Activated naive CD4-positive, alpha-beta T cell treated with anti-CD3 and anti-CD28 coated beads, Interleukin-2, amount 10 ng/mL, durations not matched to agents 7 days and 5 days (primary cell): ENCODE results near the gene CNOT6.
"Not testable (repeated sequence)": the region's sequence is repeated elsewhere in the genome, so short reads cannot be mapped to it uniquely, and the experiment has no call there.

Source experiments
- CTCF ChIA-PET: fragments of 350-600 bp; sonication (Branson Sonifier 250); formaldehyde crosslinking; loops from one replicate; lab custom pipeline; 2021; ENCODE audit warnings: antibody characterized with exemption; lab: Charles Lee
- DNase-seq: peaks from one replicate; pipeline ENCODE4 v3.0.0-alpha.2; 2020
- H3K27ac Mint-ChIP-seq: one replicate; pipeline ENCODE4 v1.8.0; 2021; ENCODE audit warnings: mild to moderate bottlenecking, moderate library complexity, mixed read lengths
- H3K27me3 Mint-ChIP-seq: one replicate; pipeline ENCODE4 v1.8.0; 2021; ENCODE audit warnings: mild to moderate bottlenecking, mixed read lengths
- H3K36me3 Mint-ChIP-seq: one replicate; pipeline ENCODE4 v1.8.0; 2021; ENCODE audit warnings: mixed read lengths
- H3K4me1 Mint-ChIP-seq: one replicate; pipeline ENCODE4 v1.8.0; 2021; ENCODE audit warnings: mixed read lengths
- H3K4me3 Mint-ChIP-seq: one replicate; pipeline ENCODE4 v1.8.0; 2021; ENCODE audit warnings: mild to moderate bottlenecking, moderate library complexity, mixed read lengths
- H3K9me3 Mint-ChIP-seq: one replicate; pipeline ENCODE4 v1.8.0; 2021; ENCODE audit warnings: mixed read lengths

CNOT6 gene

GRCh38 chr5:180494060-180494509, at the start of gene CNOT6:
Gene CNOT6, plus strand, starts transcription at chr5:180494379. Its CDS starts 34,898 bp downstream, at chr5:180529277.
- CTCF ChIA-PET: no interaction called here
- no peaks in the 10 kb centered on the region for H3K27me3 Mint-ChIP-seq
- peaks cover 13% of the 10 kb centered on the region for H3K36me3 Mint-ChIP-seq
- peaks cover 39% of the 10 kb centered on the region for H3K4me1 Mint-ChIP-seq
- peak within 1 kb of the TSS; percentile 95 for H3K27ac Mint-ChIP-seq
- peak; percentile 94 for DNase-seq
- H3K4me3 Mint-ChIP-seq: peak within 1 kb of the TSS; percentile 84
- H3K9me3 Mint-ChIP-seq: no peaks in the 10 kb centered on the region

GRCh38 chr5:180454752-180455151, 39.4 kb upstream of the CNOT6 start:
- Mint-ChIP-seq H3K27ac (no peak overlapping the region), H3K4me1 (peaks cover 5% of the 10 kb centered on the region), H3K36me3 (no peaks in the 10 kb centered on the region), H3K9me3 (no peaks in the 10 kb centered on the region), H3K4me3 (no peak overlapping the region), H3K27me3 (peaks cover 15% of the 10 kb centered on the region)
- CTCF ChIA-PET: interaction anchor here (1.1 to 1.2 kb wide), 2 partner anchors 9 to 16 kb away, joined by 3 to 4 read pairs; no protein-coding TSS in a partner anchor
- DNase-seq: no peak

GRCh38 chr5:180455872-180456271, 38.3 kb upstream of the CNOT6 start:
- Mint-ChIP-seq H3K9me3 (no peaks in the 10 kb centered on the region), H3K4me1 (peaks cover 5% of the 10 kb centered on the region), H3K27ac (no peak overlapping the region), H3K27me3 (peaks cover 13% of the 10 kb centered on the region), H3K4me3 (no peak overlapping the region), H3K36me3 (no peaks in the 10 kb centered on the region)
- CTCF ChIA-PET: no interaction called here
- no peak for DNase-seq

- H3K27me3 Mint-ChIP-seq: peaks cover 11% of the 10 kb centered on the region
- no peak overlapping the region for H3K27ac Mint-ChIP-seq
- CTCF ChIA-PET: no interaction called here
Observed at GRCh38 chr5:180456792-180457191, 37.4 kb upstream of the CNOT6 start.

GRCh38 chr5:180458852-180459673, 35.1 kb upstream of the CNOT6 start:
- DNase-seq: not testable (repeated sequence)

More at GRCh38 chr5:180456792-180457191, 37.4 kb upstream of the CNOT6 start:
- no peaks in the 10 kb centered on the region for H3K36me3 Mint-ChIP-seq
- H3K4me3 Mint-ChIP-seq: no peak overlapping the region
- H3K4me1 Mint-ChIP-seq: peaks cover 5% of the 10 kb centered on the region
- DNase-seq: no peak
- H3K9me3 Mint-ChIP-seq: no peaks in the 10 kb centered on the region

GRCh38 chr5:180459674-180460142, 34.5 kb upstream of the CNOT6 start:
- H3K4me1 Mint-ChIP-seq, H3K27ac Mint-ChIP-seq, DNase-seq, H3K9me3 Mint-ChIP-seq, CTCF ChIA-PET, H3K4me3 Mint-ChIP-seq, H3K36me3 Mint-ChIP-seq, H3K27me3 Mint-ChIP-seq: not testable (repeated sequence)

More at GRCh38 chr5:180458852-180459673, 35.1 kb upstream of the CNOT6 start:
- CTCF ChIA-PET, H3K36me3 Mint-ChIP-seq, H3K4me1 Mint-ChIP-seq, H3K27me3 Mint-ChIP-seq, H3K9me3 Mint-ChIP-seq, H3K4me3 Mint-ChIP-seq, H3K27ac Mint-ChIP-seq: not testable (repeated sequence)

GRCh38 chr5:180460834-180461233, 33.3 kb upstream of the CNOT6 start:
- no peak overlapping the region for H3K4me3 Mint-ChIP-seq
- no peak for DNase-seq
- H3K27ac Mint-ChIP-seq: no peak overlapping the region
- no peaks in the 10 kb centered on the region for H3K36me3 Mint-ChIP-seq
- peaks cover 5% of the 10 kb centered on the region for H3K4me1 Mint-ChIP-seq
- H3K9me3 Mint-ChIP-seq: no peaks in the 10 kb centered on the region
- H3K27me3 Mint-ChIP-seq: peaks cover 7% of the 10 kb centered on the region
- CTCF ChIA-PET: interaction anchor here (0.9 kb wide), 2 partner anchors 10 to 132 kb away, joined by 3 read pairs; no protein-coding TSS in a partner anchor

- H3K9me3 Mint-ChIP-seq: no peaks in the 10 kb centered on the region
- CTCF ChIA-PET: interaction anchor here (0.9 kb wide), 2 partner anchors 9 to 133 kb away, joined by 3 read pairs; no protein-coding TSS in a partner anchor
- no peaks in the 10 kb centered on the region for H3K36me3 Mint-ChIP-seq
- peaks cover 5% of the 10 kb centered on the region for H3K4me1 Mint-ChIP-seq
- peaks cover 7% of the 10 kb centered on the region for H3K27me3 Mint-ChIP-seq
- H3K4me3 Mint-ChIP-seq: no peak overlapping the region
- H3K27ac Mint-ChIP-seq: no peak overlapping the region
- DNase-seq: no peak
Observed at GRCh38 chr5:180461303-180461702, 32.9 kb upstream of the CNOT6 start.

GRCh38 chr5:180463216-180463900, 30.8 kb upstream of the CNOT6 start:
- H3K27me3 Mint-ChIP-seq: peaks cover 7% of the 10 kb centered on the region
- no peak for DNase-seq
- H3K4me1 Mint-ChIP-seq: no peaks in the 10 kb centered on the region
- no peak overlapping the region for H3K4me3 Mint-ChIP-seq
- no peaks in the 10 kb centered on the region for H3K9me3 Mint-ChIP-seq
- CTCF ChIA-PET: interaction anchor here (1.4 kb wide), 1 partner anchor 9 kb away, joined by 4 read pairs; no protein-coding TSS in a partner anchor
- no peaks in the 10 kb centered on the region for H3K36me3 Mint-ChIP-seq
- no peak overlapping the region for H3K27ac Mint-ChIP-seq

GRCh38 chr5:180463916-180464602, 30.1 kb upstream of the CNOT6 start:
- Mint-ChIP-seq H3K36me3 (no peaks in the 10 kb centered on the region), H3K4me3 (no peak overlapping the region), H3K9me3 (no peaks in the 10 kb centered on the region), H3K27ac (no peak overlapping the region), H3K27me3 (peaks cover 11% of the 10 kb centered on the region), H3K4me1 (no peaks in the 10 kb centered on the region)
- CTCF ChIA-PET: interaction anchor here (1.4 kb wide), 1 partner anchor 9 kb away, joined by 4 read pairs; no protein-coding TSS in a partner anchor
- no peak for DNase-seq

GRCh38 chr5:180464603-180464970, 29.6 kb upstream of the CNOT6 start:
- no peaks in the 10 kb centered on the region for H3K4me1 Mint-ChIP-seq
- H3K36me3 Mint-ChIP-seq: no peaks in the 10 kb centered on the region
- no peaks in the 10 kb centered on the region for H3K9me3 Mint-ChIP-seq
- no peak for DNase-seq
- CTCF ChIA-PET: interaction anchor here (1.4 to 1.7 kb wide), 2 partner anchors 10 to 150 kb away, joined by 3 to 4 read pairs; no protein-coding TSS in a partner anchor
- peaks cover 14% of the 10 kb centered on the region for H3K27me3 Mint-ChIP-seq
- H3K27ac Mint-ChIP-seq: no peak overlapping the region
- H3K4me3 Mint-ChIP-seq: no peak overlapping the region

- H3K9me3 Mint-ChIP-seq, H3K27ac Mint-ChIP-seq, DNase-seq, H3K4me3 Mint-ChIP-seq, H3K4me1 Mint-ChIP-seq, H3K36me3 Mint-ChIP-seq: not testable (repeated sequence)
- CTCF ChIA-PET: interaction anchor here (1.7 kb wide), 1 partner anchor 150 kb away, joined by 3 read pairs; no protein-coding TSS in a partner anchor
- H3K27me3 Mint-ChIP-seq: peaks cover 17% of the 10 kb centered on the region
Observed at GRCh38 chr5:180465052-180465451, 29.1 kb upstream of the CNOT6 start.

GRCh38 chr5:180466316-180466715, 27.9 kb upstream of the CNOT6 start:
- CTCF ChIA-PET: interaction anchor here (1.7 kb wide), 1 partner anchor 151 kb away, joined by 3 read pairs; no protein-coding TSS in a partner anchor
- DNase-seq: no peak
- no peaks in the 10 kb centered on the region for H3K36me3 Mint-ChIP-seq

More at GRCh38 chr5:180466316-180466715, 27.9 kb upstream of the CNOT6 start:
- Mint-ChIP-seq H3K9me3 (no peaks in the 10 kb centered on the region), H3K27ac (no peak overlapping the region), H3K4me3 (no peak overlapping the region), H3K27me3 (peaks cover 27% of the 10 kb centered on the region), H3K4me1 (no peaks in the 10 kb centered on the region)
